Measurements from ENCODE around the gene PRKN. TPM values are rescaled to one million over a fixed set of nuclear protein-coding genes. Genes with fewer than 3 reads are reported as not detected.

The PRKN gene
- total RNA-seq, 1 experiment from 2014 or later: 1.2 TPM

GRCh38 chr6:161480421-161481155 is 1247.0 kb downstream of the PRKN start:
- CTCF ChIA-PET: no interaction called here

DNA sequence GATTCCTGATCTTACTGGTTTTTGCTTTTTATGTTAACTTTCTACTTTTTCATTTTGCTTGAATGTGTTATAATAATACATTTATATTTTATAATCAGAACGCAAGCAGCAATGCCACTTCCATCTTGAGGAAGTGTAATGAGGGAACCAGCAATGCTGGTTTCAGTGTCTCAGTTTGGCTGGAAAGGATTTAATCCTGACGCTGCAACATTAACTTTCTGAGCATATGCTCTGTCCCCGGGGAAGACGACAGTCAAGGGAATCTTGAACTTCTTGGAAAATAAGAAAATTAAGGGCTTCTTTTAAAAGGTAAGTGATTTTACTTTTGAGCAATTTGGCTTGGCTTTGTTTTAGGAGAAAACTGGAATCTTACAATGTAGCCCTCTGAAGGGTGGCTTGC is 1248.2 kb downstream of the PRKN start:
- H3K9me3 ChIP-seq (ENCODE audit: low read depth, low read length, poor library complexity, severe bottlenecking): no peaks in the 10 kb centered on the region
- no peak for DNase-seq (ENCODE audit: low spot score)
- no peaks in the 10 kb centered on the region for H3K4me1 ChIP-seq (ENCODE audit: insufficient read depth, low read length, poor library complexity, severe bottlenecking)
- no peaks in the 10 kb centered on the region for H3K36me3 ChIP-seq (ENCODE audit: insufficient read depth, low read length, poor library complexity, severe bottlenecking)
- no peak overlapping the region for H3K27ac ChIP-seq (ENCODE audit: low read depth, low read length, poor library complexity, severe bottlenecking)
- H3K27me3 ChIP-seq (replicated peaks; ENCODE audit: insufficient read depth, low read depth, low read length, poor library complexity): no peaks in the 10 kb centered on the region
- ChIA-PET CTCF (no interaction called here), POLR2A (ENCODE audit: low non-redundant PET) (no interaction called here)
- H3K4me3 ChIP-seq (ENCODE audit: low read depth, low read length, poor library complexity, severe bottlenecking): no peak overlapping the region
- no TSS peak for BruUV-seq (replicated peaks)
- TF ChIP-seq CTCF (conservative IDR thresholded peaks at IDR 0.05; ENCODE audit: low read depth, low read length): no peak
- intact Hi-C loops (cut with micrococcal nuclease; ENCODE audit: unreplicated experiment): no loop called here

More at GRCh38 chr6:161480421-161481155, 1247.0 kb downstream of the PRKN start:
- intact Hi-C loops (cut with micrococcal nuclease; ENCODE audit: unreplicated experiment): no loop called here
- POLR2A ChIA-PET (ENCODE audit: low non-redundant PET): no interaction called here
- Histone ChIP-seq H3K36me3 (ENCODE audit: insufficient read depth, low read length, poor library complexity, severe bottlenecking) (no peaks in the 10 kb centered on the region), H3K4me1 (ENCODE audit: insufficient read depth, low read length, poor library complexity, severe bottlenecking) (no peaks in the 10 kb centered on the region), H3K27me3 (replicated peaks; ENCODE audit: insufficient read depth, low read depth, low read length, poor library complexity) (no peaks in the 10 kb centered on the region), H3K4me3 (ENCODE audit: low read depth, low read length, poor library complexity, severe bottlenecking) (no peak overlapping the region), H3K27ac (ENCODE audit: low read depth, low read length, poor library complexity, severe bottlenecking) (no peak overlapping the region), H3K9me3 (ENCODE audit: low read depth, low read length, poor library complexity, severe bottlenecking) (no peaks in the 10 kb centered on the region)
- TF ChIP-seq EZH2 (IDR thresholded peaks at IDR 0.05; ENCODE audit: borderline replicate concordance, low read depth, low read length, poor library complexity, severe bottlenecking) (no peak), CTCF (conservative IDR thresholded peaks at IDR 0.05; ENCODE audit: low read depth, low read length) (no peak)
- no peak for DNase-seq (ENCODE audit: low spot score)
- no TSS peak for BruUV-seq (replicated peaks)

DNA sequence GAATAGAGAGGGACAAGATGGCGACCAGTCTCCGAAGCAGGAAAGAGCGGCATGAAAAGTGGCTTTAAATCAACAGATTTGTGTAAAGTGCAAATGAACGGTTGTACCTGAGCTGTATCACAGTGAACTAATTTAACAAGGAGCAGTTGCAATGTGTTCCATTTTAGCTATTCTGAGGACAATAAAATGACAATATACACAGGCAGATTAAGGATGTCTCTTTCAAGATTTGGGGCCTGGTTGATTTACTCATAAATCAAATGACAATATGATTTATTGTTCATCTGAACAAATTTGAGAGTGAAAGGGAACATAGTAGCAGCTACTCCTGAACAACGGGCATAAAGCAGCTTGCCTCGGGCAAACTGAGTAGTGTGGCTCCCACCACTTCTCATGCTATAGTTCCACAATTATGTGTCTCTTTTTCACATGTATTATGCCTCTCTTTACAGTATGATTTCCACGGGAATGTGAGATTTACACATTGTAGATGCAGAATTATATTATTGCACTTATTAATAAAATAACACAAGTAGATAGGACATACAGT is 1249.6 kb downstream of the PRKN start:
- Histone ChIP-seq H3K4me1 (ENCODE audit: insufficient read depth, low read length, poor library complexity, severe bottlenecking) (no peaks in the 10 kb centered on the region), H3K9me3 (ENCODE audit: low read depth, low read length, poor library complexity, severe bottlenecking) (no peaks in the 10 kb centered on the region), H3K36me3 (ENCODE audit: insufficient read depth, low read length, poor library complexity, severe bottlenecking) (no peaks in the 10 kb centered on the region), H3K27ac (ENCODE audit: low read depth, low read length, poor library complexity, severe bottlenecking) (no peak overlapping the region), H3K27me3 (replicated peaks; ENCODE audit: insufficient read depth, low read depth, low read length, poor library complexity) (no peaks in the 10 kb centered on the region), H3K4me3 (ENCODE audit: low read depth, low read length, poor library complexity, severe bottlenecking) (no peak overlapping the region)
- TF ChIP-seq CTCF (conservative IDR thresholded peaks at IDR 0.05; ENCODE audit: low read depth, low read length) (no peak), EZH2 (IDR thresholded peaks at IDR 0.05; ENCODE audit: borderline replicate concordance, low read depth, low read length, poor library complexity, severe bottlenecking) (no peak)
- POLR2A ChIA-PET (ENCODE audit: low non-redundant PET): no interaction called here
- CTCF ChIA-PET: no interaction called here
- intact Hi-C loops (cut with micrococcal nuclease; ENCODE audit: unreplicated experiment): no loop called here
- no peak for DNase-seq (ENCODE audit: low spot score)
- BruUV-seq (replicated peaks): no TSS peak

Data from A673 (cell line).